H1 (cell line): ENCODE results near the gene ADAMTS16. TPM values are rescaled to one million over a fixed set of nuclear protein-coding genes. Genes with fewer than 3 reads are reported as not detected.

Experiments used
- CHD1 ChIP-seq: IDR thresholded peaks from 2 replicates; pipeline ENCODE4 v1.6.1; 2012; ENCODE audit warnings: low read depth, low read length, improper control_type of control experiment
- CHD7 ChIP-seq: fragments of 300-600 bp; sonication (generic); IDR thresholded peaks from 2 replicates; pipeline ENCODE4 v1.7.1; 2012; ENCODE audit warnings: low read length, moderate library complexity, mild to moderate bottlenecking, inconsistent platforms; ENCODE audit not compliant: insufficient replicate concordance
- JUND ChIP-seq: IDR thresholded peaks from 2 replicates; pipeline ENCODE4 v1.6.1; 2011; ENCODE audit warnings: mild to moderate bottlenecking, improper control_type of control experiment, low read length
- KDM4A ChIP-seq: IDR thresholded peaks from one replicate; pipeline ENCODE4 v1.7.1; 2012; ENCODE audit warnings: low read depth, mild to moderate bottlenecking, moderate library complexity, low read length, inconsistent platforms; ENCODE audit not compliant: severe bottlenecking
- polyA plus RNA-seq, 7 experiments: library from polyadenylated mRNA; depleted of rRNA in 3 of 7; stranded (reverse) in 5 of 7; unstranded in 2 of 7; fragments of >200 nt in 5 of 7; fragments of 200-250 nt in 2 of 7; gene quantifications; 1 replicate in 5 of 7; 2 replicates in 1 of 7; 4 replicates in 1 of 7; pipeline versions ENCODE4 v1.2.1 to v1.2.3, GENCODE V29; 2011 to 2013; ENCODE audit warnings: missing spikeins in 2 of 7, mixed read lengths in 2 of 7
- total RNA-seq: library from RNA; stranded (reverse); fragmentation: NEBNext Ultra II Directional; extraction: Animal tissue kit (Norgen Biotek cat#: 25700); gene quantifications from 2 replicates; pipeline ENCODE4 v1.2.1, GENCODE V29; 2021

The ADAMTS16 gene
- total and polyA plus RNA-seq, 2 of the 8 experiments (the other 6 are each of a cell fraction or from before 2014, with no cell fraction given): 3.7 to 16.0 TPM

GRCh38 chr5:5209089-5209488, 69.0 kb downstream of the ADAMTS16 start (continued):
- TF ChIP-seq CHD7 (no peak), CHD1 (no peak), JUND (no peak), KDM4A (no peak)
